Smooth muscle cell (in vitro differentiated cells): ENCODE data around the gene TBC1D14. TPM values are rescaled to one million over a fixed set of nuclear protein-coding genes. Genes with fewer than 3 reads are reported as not detected.

Experiments used
- DNase-seq: peaks from one replicate; lab custom pipeline; 2025; ENCODE audit not compliant: unreplicated experiment; lab: John Stamatoyannopoulos, UW
- H2AFZ ChIP-seq: fragments of 200-600 bp; sonication (generic); 2 replicates; pipeline ENCODE4 v1.6.0; 2016; ENCODE audit warnings: antibody characterized with exemption, low read depth, mild to moderate bottlenecking
- H3F3A ChIP-seq: fragments of 200-600 bp; sonication (generic); 2 replicates; pipeline ENCODE4 v1.6.0; 2017; ENCODE audit warnings: antibody characterized with exemption, low read depth
- H3K27ac ChIP-seq: fragments of 200-600 bp; sonication (generic); 2 replicates; pipeline ENCODE4 v1.5.1; 2016; ENCODE audit warnings: low read depth, mild to moderate bottlenecking
- H3K27me3 ChIP-seq: fragments of 200-600 bp; sonication (generic); 2 replicates; pipeline ENCODE4 v1.6.1; 2016; ENCODE audit warnings: low read depth, mild to moderate bottlenecking
- H3K36me3 ChIP-seq: fragments of 200-600 bp; sonication (generic); 2 replicates; pipeline ENCODE4 v1.5.1; 2016; ENCODE audit warnings: low read depth
- H3K4me1 ChIP-seq: fragments of 200-600 bp; sonication (generic); 2 replicates; pipeline ENCODE4 v1.5.1; 2016; ENCODE audit warnings: low read depth
- H3K4me2 ChIP-seq: fragments of 200-600 bp; sonication (generic); 2 replicates; pipeline ENCODE4 v1.6.0; 2016; ENCODE audit warnings: mild to moderate bottlenecking
- H3K4me3 ChIP-seq: fragments of 200-600 bp; sonication (generic); 2 replicates; pipeline ENCODE4 v1.5.1; 2016; ENCODE audit warnings: mild to moderate bottlenecking
- H3K79me2 ChIP-seq: fragments of 200-600 bp; sonication (generic); 2 replicates; pipeline ENCODE4 v1.6.0; 2016; ENCODE audit warnings: low read depth, mild to moderate bottlenecking
- H3K9ac ChIP-seq: fragments of 200-600 bp; sonication (generic); 2 replicates; pipeline ENCODE4 v1.6.0; 2016; ENCODE audit warnings: low read depth
- H3K9me3 ChIP-seq: fragments of 200-600 bp; sonication (generic); replicated peaks from 2 replicates; pipeline ENCODE4 v1.5.1; 2016; ENCODE audit warnings: low read depth
- H4K20me1 ChIP-seq: fragments of 200-600 bp; sonication (generic); 2 replicates; pipeline ENCODE4 v1.6.0; 2016; ENCODE audit warnings: low read depth
- WGBS: methylation state at CpG from one replicate; pipeline ENCODE4 v1.1.7; 2016; ENCODE audit warnings: low lambda C conversion rate; 5-methylcytosine and 5-hydroxymethylcytosine counted together
- polyA plus RNA-seq: library from polyadenylated mRNA; unstranded; fragments of >200 nt; fragmentation: Nextera tagmentation; extraction: Ambion mirVana; gene quantifications from 2 replicates; pipeline ENCODE4 v1.2.1, GENCODE V29; 2016
- total RNA-seq: library from RNA; depleted of rRNA; stranded (reverse); fragments of >200 nt; gene quantifications from 2 replicates; pipeline ENCODE4 v1.2.3, GENCODE V29; 2014
- TF ChIP-seq, protein P1 (sequence below): fragments of 200-600 bp; sonication (generic); IDR thresholded peaks from 2 replicates; pipeline ENCODE4 v1.5.1; 2017; ENCODE audit warnings: borderline replicate concordance, mild to moderate bottlenecking, antibody characterized with exemption; ENCODE audit not compliant: insufficient read depth, poor library complexity, severe bottlenecking

TBC1D14 gene
- total and polyA plus RNA-seq, 2 experiments from 2014 or later = 13.0 to 24.4 TPM

DNA sequence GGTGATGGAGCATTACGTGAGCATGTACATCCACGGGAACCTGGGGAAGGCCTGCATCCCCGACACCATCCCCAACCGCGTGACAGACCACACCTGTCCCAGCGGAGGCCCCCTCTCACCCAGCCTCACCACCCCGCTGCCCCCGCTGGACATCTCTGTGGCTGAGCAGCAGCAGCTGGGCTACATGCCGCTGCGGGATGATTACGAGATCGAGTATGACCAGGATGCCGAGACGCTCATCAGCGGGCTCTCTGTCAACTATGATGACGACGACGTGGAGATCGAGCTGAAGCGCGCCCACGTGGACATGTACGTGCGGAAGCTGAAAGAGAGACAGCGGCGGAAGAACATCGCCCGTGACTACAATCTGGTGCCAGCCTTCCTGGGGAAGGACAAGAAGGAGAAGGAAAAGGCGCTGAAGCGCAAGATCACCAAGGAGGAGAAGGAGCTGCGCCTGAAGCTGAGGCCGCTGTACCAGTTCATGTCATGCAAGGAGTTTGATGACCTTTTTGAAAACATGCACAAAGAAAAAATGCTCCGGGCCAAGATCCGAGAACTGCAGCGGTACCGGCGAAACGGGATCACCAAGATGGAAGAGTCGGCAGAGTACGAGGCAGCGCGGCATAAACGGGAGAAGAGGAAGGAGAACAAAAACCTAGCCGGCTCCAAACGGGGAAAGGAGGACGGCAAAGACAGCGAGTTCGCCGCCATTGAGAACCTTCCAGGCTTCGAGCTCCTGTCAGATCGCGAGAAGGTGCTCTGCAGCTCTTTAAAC, 144.7 kb downstream of the TBC1D14 start:
- Histone ChIP-seq H3K27me3 (no peaks in the 10 kb centered on the region), H3K4me3 (no peak overlapping the region), H3K36me3 (no peaks in the 10 kb centered on the region), H3K9me3 (no peaks in the 10 kb centered on the region), H3F3A (peaks cover 3% of the 10 kb centered on the region), H3K27ac (no peak overlapping the region), H3K4me2 (no peak overlapping the region), H2AFZ (no peak overlapping the region), H3K9ac (no peak overlapping the region), H3K4me1 (no peaks in the 10 kb centered on the region), H4K20me1 (peaks cover 41% of the 10 kb centered on the region), H3K79me2 (peaks cover 23% of the 10 kb centered on the region)
- no peak for DNase-seq
- TF ChIP-seq, protein P1, sequence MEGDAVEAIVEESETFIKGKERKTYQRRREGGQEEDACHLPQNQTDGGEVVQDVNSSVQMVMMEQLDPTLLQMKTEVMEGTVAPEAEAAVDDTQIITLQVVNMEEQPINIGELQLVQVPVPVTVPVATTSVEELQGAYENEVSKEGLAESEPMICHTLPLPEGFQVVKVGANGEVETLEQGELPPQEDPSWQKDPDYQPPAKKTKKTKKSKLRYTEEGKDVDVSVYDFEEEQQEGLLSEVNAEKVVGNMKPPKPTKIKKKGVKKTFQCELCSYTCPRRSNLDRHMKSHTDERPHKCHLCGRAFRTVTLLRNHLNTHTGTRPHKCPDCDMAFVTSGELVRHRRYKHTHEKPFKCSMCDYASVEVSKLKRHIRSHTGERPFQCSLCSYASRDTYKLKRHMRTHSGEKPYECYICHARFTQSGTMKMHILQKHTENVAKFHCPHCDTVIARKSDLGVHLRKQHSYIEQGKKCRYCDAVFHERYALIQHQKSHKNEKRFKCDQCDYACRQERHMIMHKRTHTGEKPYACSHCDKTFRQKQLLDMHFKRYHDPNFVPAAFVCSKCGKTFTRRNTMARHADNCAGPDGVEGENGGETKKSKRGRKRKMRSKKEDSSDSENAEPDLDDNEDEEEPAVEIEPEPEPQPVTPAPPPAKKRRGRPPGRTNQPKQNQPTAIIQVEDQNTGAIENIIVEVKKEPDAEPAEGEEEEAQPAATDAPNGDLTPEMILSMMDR = no peak
- WGBS = 97% methylated on average over 52 of the region's 52 CpGs

DNA sequence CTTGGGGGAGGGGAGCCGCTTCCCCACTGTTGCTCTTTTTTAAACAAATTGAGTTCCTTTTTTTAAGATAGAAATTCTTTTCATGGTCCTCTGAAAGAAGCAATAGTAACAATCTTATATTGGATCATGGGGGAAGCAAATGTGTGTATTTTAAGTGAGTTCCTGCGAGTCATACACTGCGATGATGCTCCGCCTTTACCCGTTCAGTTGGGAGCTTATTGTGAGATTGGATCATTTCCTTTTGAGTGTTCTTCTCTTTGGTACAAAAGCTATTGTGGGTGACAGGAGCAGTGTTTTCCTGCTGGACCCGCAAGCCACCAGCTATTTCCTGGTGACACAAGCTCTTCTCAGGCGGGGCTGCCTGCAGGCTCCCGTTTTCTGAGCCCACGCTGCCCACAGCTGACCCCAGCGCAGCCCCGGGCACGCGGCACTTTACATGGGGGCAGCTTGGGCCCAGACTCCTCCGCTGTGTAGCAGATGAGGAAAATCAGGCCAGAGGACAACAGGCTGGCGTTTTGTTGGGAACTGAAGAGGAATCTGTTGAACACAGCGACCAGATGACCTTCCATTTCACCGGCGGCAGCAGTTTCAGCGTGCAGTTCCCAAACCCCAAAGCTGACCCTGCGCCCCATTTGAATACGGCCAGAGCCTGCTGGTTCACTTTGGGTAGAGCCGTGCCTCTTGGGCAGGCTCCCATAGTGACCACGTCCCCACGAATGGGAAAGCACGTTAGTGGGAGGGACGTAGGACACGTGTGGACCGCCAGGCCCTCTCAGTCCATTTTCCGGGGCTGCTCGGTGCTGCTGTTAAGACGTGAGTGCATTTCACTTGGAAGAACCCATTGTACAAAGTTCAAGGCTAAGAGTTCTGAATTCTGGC, 145.7 kb downstream of the TBC1D14 start:
- Histone ChIP-seq H3K4me1 (no peaks in the 10 kb centered on the region), H3K4me3 (no peak overlapping the region), H3K27ac (no peak overlapping the region), H2AFZ (no peak overlapping the region), H3K9me3 (no peaks in the 10 kb centered on the region), H3K36me3 (peaks cover 3% of the 10 kb centered on the region), H3K9ac (no peak overlapping the region), H3K27me3 (no peaks in the 10 kb centered on the region), H4K20me1 (peaks cover 30% of the 10 kb centered on the region), H3F3A (peaks cover 3% of the 10 kb centered on the region), H3K4me2 (no peak overlapping the region), H3K79me2 (peaks cover 13% of the 10 kb centered on the region)
- TF ChIP-seq, protein P1 = no peak
- WGBS = 96% methylated on average over 31 of the region's 31 CpGs
- DNase-seq = no peak

DNA sequence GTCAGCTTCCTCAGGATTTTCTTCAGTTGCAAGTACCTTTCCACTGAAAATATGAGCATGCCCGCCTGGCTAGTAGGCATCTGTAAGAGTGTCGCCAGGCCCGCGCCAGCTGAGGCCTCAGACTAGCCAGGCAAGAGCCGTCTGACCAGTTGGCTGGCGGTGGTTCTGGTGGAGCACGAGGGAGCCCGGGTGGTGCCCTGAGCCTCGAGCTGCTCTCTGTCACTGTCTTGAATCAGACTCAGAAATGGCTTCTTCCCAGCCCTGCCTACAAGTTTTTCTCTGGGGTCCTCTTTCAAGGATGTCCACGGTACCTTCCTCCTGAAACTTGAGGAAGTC, 146.3 kb downstream of the TBC1D14 start:
- Histone ChIP-seq H3K79me2 (peaks cover 8% of the 10 kb centered on the region), H3K9ac (no peak overlapping the region), H3K36me3 (peaks cover 3% of the 10 kb centered on the region), H3K4me2 (no peak overlapping the region), H3K9me3 (no peaks in the 10 kb centered on the region), H4K20me1 (peaks cover 24% of the 10 kb centered on the region), H3K4me1 (no peaks in the 10 kb centered on the region), H2AFZ (no peak overlapping the region), H3K27ac (no peak overlapping the region), H3F3A (peaks cover 3% of the 10 kb centered on the region), H3K27me3 (no peaks in the 10 kb centered on the region), H3K4me3 (no peak overlapping the region)
- TF ChIP-seq, protein P1 = no peak
- no peak for DNase-seq
- WGBS = 97% methylated on average over 10 of the region's 10 CpGs
